Hepatocyte (in vitro differentiated cells): Measurements from ENCODE around the gene EPHB6. TPM values are rescaled to one million over a fixed set of nuclear protein-coding genes. Genes with fewer than 3 reads are reported as not detected.

Experiments used
- DNase-seq: peaks from one replicate; pipeline ENCODE4 v3.0.0-alpha.2; 2016; ENCODE audit warnings: low spot score
- H2AFZ ChIP-seq: fragments of 200-600 bp; sonication (generic); 2 replicates; pipeline ENCODE4 v1.6.0; 2016; ENCODE audit warnings: antibody characterized with exemption, mild to moderate bottlenecking
- H3K27ac ChIP-seq: fragments of 200-600 bp; sonication (generic); 2 replicates; pipeline ENCODE4 v1.5.1; 2016; ENCODE audit warnings: mild to moderate bottlenecking
- H3K27me3 ChIP-seq: fragments of 200-600 bp; sonication (generic); 2 replicates; pipeline ENCODE4 v1.6.1; 2016
- H3K36me3 ChIP-seq: fragments of 200-600 bp; sonication (generic); replicated peaks from 2 replicates; pipeline ENCODE4 v1.5.1; 2016; ENCODE audit warnings: low read depth; ENCODE audit not compliant: insufficient read depth
- H3K4me1 ChIP-seq: fragments of 200-600 bp; sonication (generic); 2 replicates; pipeline ENCODE4 v1.5.1; 2016; ENCODE audit warnings: mild to moderate bottlenecking, moderate library complexity; ENCODE audit not compliant: insufficient read depth
- H3K4me2 ChIP-seq: fragments of 200-600 bp; sonication (generic); 2 replicates; pipeline ENCODE4 v1.6.0; 2016
- H3K4me3 ChIP-seq: fragments of 200-600 bp; sonication (generic); 2 replicates; pipeline ENCODE4 v1.5.1; 2016; ENCODE audit warnings: mild to moderate bottlenecking
- H3K79me2 ChIP-seq: fragments of 200-600 bp; sonication (generic); 2 replicates; pipeline ENCODE4 v1.6.0; 2017; ENCODE audit warnings: mild to moderate bottlenecking
- H3K9me2 ChIP-seq: fragments of 200-600 bp; sonication (generic); replicated peaks from 2 replicates; pipeline ENCODE4 v1.6.0; 2017; ENCODE audit warnings: mild to moderate bottlenecking; ENCODE audit not compliant: insufficient read depth
- H3K9me3 ChIP-seq: fragments of 200-600 bp; sonication (generic); 2 replicates; pipeline ENCODE4 v1.5.1; 2016; ENCODE audit warnings: low read depth, mild to moderate bottlenecking
- H4K20me1 ChIP-seq: fragments of 200-600 bp; sonication (generic); 2 replicates; pipeline ENCODE4 v1.6.0; 2016; ENCODE audit warnings: mild to moderate bottlenecking; ENCODE audit not compliant: insufficient read depth, poor library complexity, severe bottlenecking
- EZH2 ChIP-seq: fragments of 200-600 bp; sonication (generic); IDR thresholded peaks from 2 replicates; pipeline ENCODE4 v1.6.1; 2016; ENCODE audit warnings: antibody characterized with exemption, mild to moderate bottlenecking, borderline replicate concordance
- EZH2phosphoT487 ChIP-seq: fragments of 200-600 bp; sonication (generic); IDR thresholded peaks from one replicate; pipeline ENCODE4 v1.6.1; 2018; ENCODE audit warnings: antibody characterized with exemption, mild to moderate bottlenecking, low read depth, moderate library complexity; ENCODE audit not compliant: unreplicated experiment, severe bottlenecking
- WGBS: methylation state at CpG from one replicate; pipeline ENCODE4 v1.1.6; 2016; ENCODE audit warnings: low lambda C conversion rate; ENCODE audit errors: missing lambda C conversion rate; 5-methylcytosine and 5-hydroxymethylcytosine counted together
- polyA plus RNA-seq: library from polyadenylated mRNA; unstranded; fragments of >200 nt; fragmentation: Nextera tagmentation; extraction: Ambion mirVana; gene quantifications from 2 replicates; pipeline ENCODE4 v1.2.1, GENCODE V29; 2016
- total RNA-seq: library from RNA; depleted of rRNA; stranded (reverse); fragments of >200 nt; gene quantifications from 2 replicates; pipeline ENCODE4 v1.2.3, GENCODE V29; 2014
- TF ChIP-seq, protein P1 (sequence below): fragments of 200-600 bp; sonication (generic); IDR thresholded peaks from 2 replicates; pipeline ENCODE4 v1.5.1; 2016; ENCODE audit warnings: antibody characterized with exemption, mild to moderate bottlenecking; ENCODE audit not compliant: poor library complexity

Gene EPHB6
- total and polyA plus RNA-seq, 2 experiments from 2014 or later = 14.8 to 29.6 TPM

DNA sequence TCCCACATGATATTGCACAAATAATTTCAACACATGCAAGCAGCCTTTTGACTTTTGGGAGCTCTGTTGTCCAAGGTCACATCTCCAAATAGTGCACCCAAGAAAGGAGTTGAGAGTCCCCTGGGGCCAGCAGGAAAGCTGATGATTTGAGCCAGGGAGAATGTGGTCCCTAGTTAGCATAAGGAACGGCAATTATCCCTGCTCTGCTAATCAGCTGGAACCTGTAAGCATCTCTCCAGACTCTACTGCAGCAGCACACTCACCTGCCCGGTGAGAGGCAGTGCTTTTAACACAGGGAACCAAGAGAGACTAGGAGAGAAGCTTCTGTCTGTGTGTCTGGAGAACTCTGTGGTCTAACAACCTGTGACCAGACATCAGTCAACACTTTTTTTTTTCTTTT is 61.6 kb downstream of the EPHB6 start:
- DNase-seq = no peak
- no peaks in the 10 kb centered on the region for H3K9me2 ChIP-seq
- no peaks in the 10 kb centered on the region for H3K36me3 ChIP-seq
- H3K4me2 ChIP-seq = no peak overlapping the region
- no peak overlapping the region for H2AFZ ChIP-seq
- H4K20me1 ChIP-seq = no peaks in the 10 kb centered on the region
- H3K4me3 ChIP-seq = no peak overlapping the region
- H3K4me1 ChIP-seq = peaks cover 9% of the 10 kb centered on the region
- TF ChIP-seq EZH2 = no peak
- TF ChIP-seq, protein P1, sequence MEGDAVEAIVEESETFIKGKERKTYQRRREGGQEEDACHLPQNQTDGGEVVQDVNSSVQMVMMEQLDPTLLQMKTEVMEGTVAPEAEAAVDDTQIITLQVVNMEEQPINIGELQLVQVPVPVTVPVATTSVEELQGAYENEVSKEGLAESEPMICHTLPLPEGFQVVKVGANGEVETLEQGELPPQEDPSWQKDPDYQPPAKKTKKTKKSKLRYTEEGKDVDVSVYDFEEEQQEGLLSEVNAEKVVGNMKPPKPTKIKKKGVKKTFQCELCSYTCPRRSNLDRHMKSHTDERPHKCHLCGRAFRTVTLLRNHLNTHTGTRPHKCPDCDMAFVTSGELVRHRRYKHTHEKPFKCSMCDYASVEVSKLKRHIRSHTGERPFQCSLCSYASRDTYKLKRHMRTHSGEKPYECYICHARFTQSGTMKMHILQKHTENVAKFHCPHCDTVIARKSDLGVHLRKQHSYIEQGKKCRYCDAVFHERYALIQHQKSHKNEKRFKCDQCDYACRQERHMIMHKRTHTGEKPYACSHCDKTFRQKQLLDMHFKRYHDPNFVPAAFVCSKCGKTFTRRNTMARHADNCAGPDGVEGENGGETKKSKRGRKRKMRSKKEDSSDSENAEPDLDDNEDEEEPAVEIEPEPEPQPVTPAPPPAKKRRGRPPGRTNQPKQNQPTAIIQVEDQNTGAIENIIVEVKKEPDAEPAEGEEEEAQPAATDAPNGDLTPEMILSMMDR = no peak
- TF ChIP-seq EZH2phosphoT487 = no peak
- no peaks in the 10 kb centered on the region for H3K27me3 ChIP-seq
- H3K79me2 ChIP-seq = no peaks in the 10 kb centered on the region
- WGBS = 46% methylated on average over 2 of the region's 2 CpGs
- no peak overlapping the region for H3K27ac ChIP-seq
- H3K9me3 ChIP-seq = no peaks in the 10 kb centered on the region

DNA sequence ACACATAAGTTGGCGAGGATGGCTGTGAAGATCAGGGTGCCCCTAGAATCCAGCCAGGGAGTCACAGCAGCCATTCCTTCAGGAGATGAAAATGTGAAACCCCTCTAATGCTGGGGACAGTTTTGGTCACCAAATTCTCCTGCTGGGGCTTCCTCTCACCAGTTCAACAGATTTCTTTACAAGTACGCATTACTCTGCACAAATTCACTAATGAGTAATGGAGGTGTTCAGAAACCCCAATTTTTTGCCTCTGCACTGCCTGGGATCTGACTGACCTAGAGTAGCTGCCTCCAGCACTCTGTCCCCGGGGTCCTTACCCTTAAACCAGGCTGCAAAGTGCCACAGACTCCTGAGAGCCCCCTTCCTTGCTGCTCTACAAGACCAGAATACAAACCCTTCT is 62.6 kb downstream of the EPHB6 start:
- no peaks in the 10 kb centered on the region for H3K9me2 ChIP-seq
- H3K27ac ChIP-seq = no peak overlapping the region
- no peaks in the 10 kb centered on the region for H3K9me3 ChIP-seq
- WGBS = 93% methylated on average over 3 of the region's 3 CpGs
- H4K20me1 ChIP-seq = no peaks in the 10 kb centered on the region
- peaks cover 9% of the 10 kb centered on the region for H3K4me1 ChIP-seq
- H3K4me2 ChIP-seq = no peak overlapping the region
- no peaks in the 10 kb centered on the region for H3K27me3 ChIP-seq
- no peak overlapping the region for H2AFZ ChIP-seq
- no peaks in the 10 kb centered on the region for H3K79me2 ChIP-seq
- TF ChIP-seq, protein P1 = no peak
- TF ChIP-seq EZH2 (no peak), EZH2phosphoT487 (no peak)
- no peak for DNase-seq
- H3K36me3 ChIP-seq = no peaks in the 10 kb centered on the region
- no peak overlapping the region for H3K4me3 ChIP-seq

DNA sequence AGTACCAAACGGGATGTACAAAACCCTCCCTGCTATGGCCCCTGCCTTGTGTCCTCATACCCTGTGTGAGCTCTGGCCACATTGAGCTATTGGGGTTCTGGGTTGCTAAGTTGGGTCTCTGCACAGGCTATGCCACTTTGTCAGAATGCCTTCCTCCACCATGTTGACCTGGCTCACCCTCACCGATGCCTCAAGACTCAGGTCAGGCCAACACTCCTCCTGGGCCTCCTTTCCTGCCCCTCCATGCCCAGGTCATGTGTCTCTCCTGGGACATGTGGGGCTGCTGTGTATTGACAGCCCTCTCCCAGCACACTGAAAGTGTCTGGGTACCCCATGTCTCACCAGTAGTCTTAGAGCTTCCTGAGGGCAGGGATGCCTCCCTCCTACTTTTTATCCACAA is 64.0 kb downstream of the EPHB6 start:
- no peak overlapping the region for H3K4me2 ChIP-seq
- no peak overlapping the region for H2AFZ ChIP-seq
- no peaks in the 10 kb centered on the region for H3K9me3 ChIP-seq
- no peak overlapping the region for H3K27ac ChIP-seq
- no peaks in the 10 kb centered on the region for H3K36me3 ChIP-seq
- no peaks in the 10 kb centered on the region for H3K79me2 ChIP-seq
- DNase-seq = no peak
- H3K4me3 ChIP-seq = no peak overlapping the region
- TF ChIP-seq EZH2 (no peak), EZH2phosphoT487 (no peak)
- TF ChIP-seq, protein P1 = no peak
- 83% methylated on average over 2 of the region's 2 CpGs for WGBS
- H3K4me1 ChIP-seq = peaks cover 16% of the 10 kb centered on the region
- no peaks in the 10 kb centered on the region for H3K27me3 ChIP-seq
- no peaks in the 10 kb centered on the region for H3K9me2 ChIP-seq
- no peaks in the 10 kb centered on the region for H4K20me1 ChIP-seq

DNA sequence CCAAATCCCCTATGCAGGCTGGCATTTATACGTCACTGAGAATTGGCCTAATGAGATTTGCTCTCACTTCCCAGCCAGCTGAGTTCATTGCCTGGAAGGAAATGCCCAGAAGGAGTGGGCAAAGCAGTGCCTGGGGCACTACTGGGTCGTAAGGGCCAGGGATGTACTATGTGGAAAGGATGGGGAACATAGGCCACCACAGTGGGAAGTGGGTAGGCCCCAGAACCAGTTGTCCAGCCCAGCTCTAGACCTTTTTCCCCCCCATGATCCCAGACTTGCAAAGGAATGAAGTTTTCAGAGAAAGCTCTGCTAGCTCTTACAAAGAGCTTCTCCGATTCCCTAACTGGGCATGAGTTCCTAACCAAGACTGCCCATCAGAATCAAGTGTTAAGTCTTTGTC is 64.8 kb downstream of the EPHB6 start:
- Histone ChIP-seq H3K4me1 (peaks cover 9% of the 10 kb centered on the region), H3K9me2 (no peaks in the 10 kb centered on the region)
- no peak for TF ChIP-seq EZH2phosphoT487
- TF ChIP-seq, protein P1 = no peak
- TF ChIP-seq EZH2 = no peak

More for the DNA sequence above, 64.8 kb downstream of the EPHB6 start:
- Histone ChIP-seq H3K9me3 (no peaks in the 10 kb centered on the region), H3K27ac (no peak overlapping the region), H3K4me2 (no peak overlapping the region), H3K36me3 (no peaks in the 10 kb centered on the region), H4K20me1 (no peaks in the 10 kb centered on the region), H3K27me3 (no peaks in the 10 kb centered on the region), H2AFZ (no peak overlapping the region), H3K4me3 (no peak overlapping the region), H3K79me2 (no peaks in the 10 kb centered on the region)
- no peak for DNase-seq
- 97% methylated on average over 3 of the region's 3 CpGs for WGBS
